ENCODE measurements around the gene CHAF1B.

Gene CHAF1B

GRCh38 chr21:36434144-36434543, 49.0 kb downstream of the CHAF1B start:
- no peak for TF ChIP-seq REST (IDR thresholded peaks at IDR 0.05; ENCODE audit: insufficient replicate concordance, low read depth)
- TF ChIP-seq POLR2AphosphoS5 (IDR thresholded peaks at IDR 0.05; ENCODE audit: low read depth) = no peak
- TF ChIP-seq GABPA (IDR thresholded peaks at IDR 0.05; ENCODE audit: low read depth) = no peak
- TF ChIP-seq SPI1 (IDR thresholded peaks at IDR 0.05; ENCODE audit: borderline replicate concordance, low read depth) = no peak
- TF ChIP-seq CTCF (IDR thresholded peaks at IDR 0.05; ENCODE audit: insufficient read depth, low read length) = no peak
- no peak overlapping the region for H3K4me3 ChIP-seq (replicated peaks; ENCODE audit: insufficient read depth, low read length)
- no peak overlapping the region for H3K27ac ChIP-seq (replicated peaks)
- DNase-seq (ENCODE audit: low read depth in 1 of 2, low spot score in 1 of 2) = no peak
- H3K27me3 ChIP-seq (ENCODE audit: insufficient read depth, poor library complexity, severe bottlenecking) = no peaks in the 10 kb centered on the region

- DNase-seq (ENCODE audit: low read depth in 1 of 2, low spot score in 1 of 2) = peak in 1 of 2 experiments; percentile 64
- TF ChIP-seq SPI1 (IDR thresholded peaks at IDR 0.05; ENCODE audit: borderline replicate concordance, low read depth) (no peak), REST (IDR thresholded peaks at IDR 0.05; ENCODE audit: insufficient replicate concordance, low read depth) (no peak), GABPA (IDR thresholded peaks at IDR 0.05; ENCODE audit: low read depth) (no peak), POLR2AphosphoS5 (IDR thresholded peaks at IDR 0.05; ENCODE audit: low read depth) (no peak), CTCF (IDR thresholded peaks at IDR 0.05; ENCODE audit: insufficient read depth, low read length) (no peak)
- Histone ChIP-seq H3K27ac (replicated peaks) (no peak overlapping the region), H3K27me3 (ENCODE audit: insufficient read depth, poor library complexity, severe bottlenecking) (no peaks in the 10 kb centered on the region), H3K4me3 (replicated peaks; ENCODE audit: insufficient read depth, low read length) (no peak overlapping the region)
Observed at GRCh38 chr21:36436829-36437744, 51.9 kb downstream of the CHAF1B start.

- H3K27me3 ChIP-seq (ENCODE audit: insufficient read depth, poor library complexity, severe bottlenecking) = no peaks in the 10 kb centered on the region
- peak in 1 of 2 experiments; percentile 73 for DNase-seq (ENCODE audit: low read depth in 1 of 2, low spot score in 1 of 2)
- no peak overlapping the region for H3K4me3 ChIP-seq (replicated peaks; ENCODE audit: insufficient read depth, low read length)
- TF ChIP-seq REST (IDR thresholded peaks at IDR 0.05; ENCODE audit: insufficient replicate concordance, low read depth) = no peak
- no peak for TF ChIP-seq POLR2AphosphoS5 (IDR thresholded peaks at IDR 0.05; ENCODE audit: low read depth)
- peak; percentile 40; the same call in 1 of the 2 replicates for TF ChIP-seq SPI1 (IDR thresholded peaks at IDR 0.05; ENCODE audit: borderline replicate concordance, low read depth)
- H3K27ac ChIP-seq (replicated peaks) = no peak overlapping the region
Observed at GRCh38 chr21:36437745-36438128, 52.5 kb downstream of the CHAF1B start.

Measured in HL-60 (cell line).